HepG2 (cell line): ENCODE data around the gene MTCP1.

ENCODE experiments used
- CTCF ChIP-seq: sonication (generic); formaldehyde crosslinking; IDR thresholded peaks from 2 replicates; pipeline ENCODE4 v1.5.0; 2020; ENCODE audit warnings: mild to moderate bottlenecking, missing genetic modification reagents, moderate library complexity
- ZNF678 ChIP-seq: sonication (generic); formaldehyde crosslinking; IDR thresholded peaks from 2 replicates; pipeline ENCODE4 v1.4.0; 2020; ENCODE audit warnings: mild to moderate bottlenecking, missing genetic modification reagents
- TF ChIP-seq, protein P1 (sequence below): sonication (generic); formaldehyde crosslinking; IDR thresholded peaks from 2 replicates; pipeline ENCODE4 v1.5.0; 2020; ENCODE audit warnings: mild to moderate bottlenecking, missing genetic modification reagents, borderline replicate concordance

GRCh38 chrX:155070975-155071693 lies at the start of gene MTCP1, which contains the start of the genes BRCC3 and CMC4:
- TF ChIP-seq, protein P1, sequence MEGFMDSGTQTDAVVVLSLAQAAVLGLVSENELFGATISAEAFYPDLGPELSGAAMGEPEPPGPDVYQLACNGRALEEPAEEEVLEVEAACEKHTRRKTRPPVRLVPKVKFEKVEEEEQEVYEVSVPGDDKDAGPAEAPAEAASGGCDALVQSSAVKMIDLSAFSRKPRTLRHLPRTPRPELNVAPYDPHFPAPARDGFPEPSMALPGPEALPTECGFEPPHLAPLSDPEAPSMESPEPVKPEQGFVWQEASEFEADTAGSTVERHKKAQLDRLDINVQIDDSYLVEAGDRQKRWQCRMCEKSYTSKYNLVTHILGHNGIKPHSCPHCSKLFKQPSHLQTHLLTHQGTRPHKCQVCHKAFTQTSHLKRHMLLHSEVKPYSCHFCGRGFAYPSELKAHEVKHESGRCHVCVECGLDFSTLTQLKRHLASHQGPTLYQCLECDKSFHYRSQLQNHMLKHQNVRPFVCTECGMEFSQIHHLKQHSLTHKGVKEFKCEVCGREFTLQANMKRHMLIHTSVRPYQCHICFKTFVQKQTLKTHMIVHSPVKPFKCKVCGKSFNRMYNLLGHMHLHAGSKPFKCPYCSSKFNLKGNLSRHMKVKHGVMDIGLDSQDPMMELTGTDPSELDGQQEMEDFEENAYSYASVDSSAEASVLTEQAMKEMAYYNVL = no peak
- TF ChIP-seq CTCF (CRISPR knock-in tag) (no peak), ZNF678 (no peak)
